ENCODE data around the gene GPS1. TPM values are rescaled to one million over a fixed set of nuclear protein-coding genes. Genes with fewer than 3 reads are reported as not detected.

GPS1 gene
- total and polyA plus RNA-seq, 10 of the 15 experiments (the other 5 are each of a cell fraction or from before 2014, with no cell fraction given), result 2.2 to 146 (median 77.7) TPM

- H2AFZ ChIP-seq (ENCODE audit: control insufficient read depth, low read depth, low read length), result peak overlapping the region; percentile 80
- DNase-seq (ENCODE audit: low read depth, low spot score) (no peak), FAIRE-seq (no peak), ATAC-seq (peak; percentile 3)
- no peaks in the 10 kb centered on the region for H3K9me3 ChIP-seq (replicated peaks; ENCODE audit: control insufficient read depth, insufficient read depth, low read length)
- no peaks in the 10 kb centered on the region for H3K27me3 ChIP-seq (replicated peaks in 1 of 2; ENCODE audit: control insufficient read depth in 2 of 2, insufficient read depth in 2 of 2, low read length in 1 of 2)
- in situ Hi-C loops (cut with MboI), result no loop called here
- H3K27ac ChIP-seq (ENCODE audit: control insufficient read depth, insufficient read depth), result peak overlapping the region; percentile 7; the same call in 1 of the 2 replicates
- BruUV-seq (replicated peaks), result no TSS peak
- ChIA-PET RAD21 (ENCODE audit: unreplicated experiment) (interaction anchor here (1.0 to 4.4 kb wide), 6 partner anchors 11 to 131 kb away, joined by 3 to 68 read pairs (median 10); partner anchors contain the start of genes DCXR and NOTUM), SMC1A (ENCODE audit: uncharacterized antibody, unreplicated experiment) (interaction anchor here (0.9 to 1.7 kb wide), 3 partner anchors 14 to 64 kb away, joined by 3 to 4 read pairs (median 4); partner anchors contain the start of gene DCXR), POLR2A (interaction anchor here (0.6 to 2.6 kb wide), 8 partner anchors 14 to 132 kb away, joined by 3 to 13 read pairs (median 4); partner anchors contain the start of genes ALYREF, ANAPC11, DCXR and FASN), CTCF (interaction anchor here (0.6 to 5.0 kb wide), 9 partner anchors 12 to 289 kb away, joined by 3 to 89 read pairs (median 5); partner anchors contain the start of genes DCXR and NOTUM)
- WGBS (ENCODE audit: insufficient coverage, insufficient replicate concordance, low lambda C conversion rate, missing lambda C conversion rate), result 5% methylated on average over 37 of the region's 55 CpGs
- peak overlapping the region; percentile 95 for H3K4me3 ChIP-seq
- no peaks in the 10 kb centered on the region for H4K20me1 ChIP-seq (ENCODE audit: control insufficient read depth, insufficient read depth)
- TF ChIP-seq RCOR1 (conservative IDR thresholded peaks at IDR 0.05; ENCODE audit: low read depth, low read length) (no peak), SMC3 (IDR thresholded peaks at IDR 0.05; ENCODE audit: borderline replicate concordance, low read length) (no peak), SIN3A (IDR thresholded peaks at IDR 0.05; ENCODE audit: low read depth, low read length) (no peak), SIX5 (IDR thresholded peaks at IDR 0.05; ENCODE audit: low read depth, low read length, severe bottlenecking) (no peak), POLR2AphosphoS2 (IDR thresholded peaks at IDR 0.05; ENCODE audit: low read depth, low read length) (no peak), NR2C1 (IDR thresholded peaks at IDR 0.05) (no peak), PBX3 (IDR thresholded peaks at IDR 0.05; ENCODE audit: insufficient replicate concordance, low read depth, low read length) (no peak), MTA2 (IDR thresholded peaks at IDR 0.05; ENCODE audit: low read depth) (no peak), MEF2B (IDR thresholded peaks at IDR 0.05; ENCODE audit: partially characterized antibody, poor library complexity, severe bottlenecking) (peak; percentile 18), NR2C2 (IDR thresholded peaks at IDR 0.05; ENCODE audit: borderline replicate concordance, control insufficient read depth, insufficient read length, low read depth) (no peak), GATAD2B (conservative IDR thresholded peaks at IDR 0.05; ENCODE audit: low read depth) (peak; percentile 55; the same call in 1 of the 2 replicates), LARP7 (IDR thresholded peaks at IDR 0.05) (peak; percentile 68; the same call in 1 of the 2 replicates), YY1 (IDR thresholded peaks at IDR 0.05; ENCODE audit: low read depth, low read length) (peak; percentile 11; the same call in 1 of the 2 replicates), SPI1 (IDR thresholded peaks at IDR 0.05; ENCODE audit: borderline replicate concordance, insufficient read depth, low read depth, low read length) (0 out of 2 replicates have a peak, but pooled peaks have one; percentile 1), DPF2 (IDR thresholded peaks at IDR 0.05) (0 out of 2 replicates have a peak, but pooled peaks have one; percentile 26), NKRF (conservative IDR thresholded peaks at IDR 0.05) (peak; percentile 46), BHLHE40 (IDR thresholded peaks at IDR 0.05; ENCODE audit: borderline replicate concordance in 1 of 2, low read depth in 2 of 2, low read length in 1 of 2) (no peak), SMARCA5 (IDR thresholded peaks at IDR 0.05) (0 out of 2 replicates have a peak, but pooled peaks have one; percentile 50), PKNOX1 (IDR thresholded peaks at IDR 0.05) (peak; percentile 40; the same call in 1 of the 2 replicates)
- peak overlapping the region; percentile 21 for H3K9ac ChIP-seq (ENCODE audit: control insufficient read depth, insufficient read depth, low read length)
- H3K79me2 ChIP-seq (ENCODE audit: control insufficient read depth, insufficient read depth, low read length), result peaks cover 26% of the 10 kb centered on the region
- peaks cover 14% of the 10 kb centered on the region for H3K4me1 ChIP-seq (ENCODE audit: control insufficient read depth, insufficient read depth, low read length)
- H3K36me3 ChIP-seq (ENCODE audit: control insufficient read depth in 2 of 2, insufficient read depth in 2 of 2, low read length in 1 of 2), result no peaks in the 10 kb centered on the region; a peak in 2 of 4 replicates
- peak overlapping the region; percentile 96 for H3K4me2 ChIP-seq (ENCODE audit: control insufficient read depth, insufficient read depth)
- intact Hi-C loops (cut with micrococcal nuclease; ENCODE audit: unreplicated experiment), result loop anchor here (5.0 kb wide), 1 partner anchor 161 kb away; the partner anchor contains the start of gene P4HB
Observed at GRCh38 chr17:82023447-82024241, 28.1 kb upstream of the GPS1 start.
